ENCODE measurements around the gene PDIA2.

The PDIA2 gene

DNA sequence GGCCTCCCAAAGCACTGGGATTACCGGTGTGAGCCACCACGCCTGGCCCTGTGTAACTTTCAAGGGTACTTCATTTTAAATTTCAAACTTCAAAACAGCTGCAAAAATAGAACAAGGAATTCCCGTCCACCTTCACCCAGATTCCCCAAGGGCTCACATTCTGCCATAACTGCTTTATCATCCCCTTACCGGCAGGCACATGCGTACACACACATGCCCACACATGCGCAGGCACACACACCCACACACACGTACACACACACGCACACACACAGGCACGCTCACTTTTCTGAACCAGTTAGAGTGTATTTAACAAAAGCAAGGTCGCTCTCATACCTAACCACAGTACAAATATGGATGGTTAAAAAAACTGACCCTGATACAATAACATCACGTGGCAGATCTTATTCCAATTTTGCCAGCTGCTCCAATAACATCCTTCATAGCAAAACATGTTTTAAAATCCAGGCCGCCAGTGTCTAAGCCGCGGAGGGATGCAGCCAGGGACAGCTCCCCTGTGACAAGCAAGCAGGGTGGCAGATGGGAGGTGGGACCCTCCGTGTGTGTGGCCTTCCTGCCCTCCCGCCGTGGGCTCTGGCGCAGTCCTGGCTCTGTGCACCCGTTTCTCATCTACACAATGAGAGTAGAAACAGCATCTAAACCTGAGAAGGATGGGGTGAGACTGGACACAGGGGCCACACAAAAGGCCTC lies 23.1 kb downstream of the PDIA2 start:
- no peaks in the 10 kb centered on the region for H3K79me2 ChIP-seq (ENCODE audit: control insufficient read depth, insufficient read depth, low read length)
- no peak overlapping the region for H2AK5ac ChIP-seq (ENCODE audit: low read length)
- no peak overlapping the region for H4K5ac ChIP-seq (ENCODE audit: low read length)
- peaks cover 5% of the 10 kb centered on the region for H3K79me1 ChIP-seq (ENCODE audit: low read length)
- no peaks in the 10 kb centered on the region for H3K4me1 ChIP-seq (ENCODE audit: control insufficient read depth, low read depth, low read length)
- H2BK15ac ChIP-seq (replicated peaks; ENCODE audit: low read depth): no peak overlapping the region
- DNase-seq: no peak
- H3K36me3 ChIP-seq (ENCODE audit: control insufficient read depth, insufficient read depth, low read length): peaks cover 2% of the 10 kb centered on the region
- no peaks in the 10 kb centered on the region for H3K27me3 ChIP-seq (ENCODE audit: insufficient read depth, low read length, poor library complexity)
- no peak overlapping the region for H3K56ac ChIP-seq (ENCODE audit: low read length)
- H3K4me3 ChIP-seq (ENCODE audit: low read length): no peak overlapping the region
- no CpG with 5 or more reads among the region's 19 CpGs for WGBS (ENCODE audit: extremely low coverage, insufficient coverage, low lambda C conversion rate)
- no peak overlapping the region for H3K27ac ChIP-seq (ENCODE audit: low read depth, low read length)
- no peak overlapping the region for H3K9ac ChIP-seq (ENCODE audit: low read length)
- H3K4ac ChIP-seq (ENCODE audit: low read depth, low read length): no peak overlapping the region
- H3K23ac ChIP-seq (ENCODE audit: low read length): no peak overlapping the region
- no peak overlapping the region for H3K4me2 ChIP-seq (ENCODE audit: low read length)
- H4K8ac ChIP-seq (ENCODE audit: low read depth, low read length): no peak overlapping the region
- no peak overlapping the region for H2BK120ac ChIP-seq (ENCODE audit: low read depth, low read length)
- H3K18ac ChIP-seq (ENCODE audit: low read length): no peak overlapping the region
- no peak overlapping the region for H2BK5ac ChIP-seq (ENCODE audit: low read length)

GRCh38 chr16:306911-307370 lies 24.0 kb downstream of the PDIA2 start:
- Histone ChIP-seq H2AK5ac (ENCODE audit: low read length) (no peak overlapping the region), H3K36me3 (ENCODE audit: control insufficient read depth, insufficient read depth, low read length) (peaks cover 2% of the 10 kb centered on the region), H3K9ac (ENCODE audit: low read length) (no peak overlapping the region), H3K18ac (ENCODE audit: low read length) (no peak overlapping the region), H3K23ac (ENCODE audit: low read length) (no peak overlapping the region), H4K8ac (ENCODE audit: low read depth, low read length) (no peak overlapping the region), H3K4me2 (ENCODE audit: low read length) (no peak overlapping the region), H3K4me3 (ENCODE audit: low read length) (no peak overlapping the region), H3K79me1 (ENCODE audit: low read length) (peaks cover 5% of the 10 kb centered on the region), H3K4ac (ENCODE audit: low read depth, low read length) (no peak overlapping the region), H2BK120ac (ENCODE audit: low read depth, low read length) (no peak overlapping the region), H3K27ac (ENCODE audit: low read depth, low read length) (no peak overlapping the region), H2BK5ac (ENCODE audit: low read length) (no peak overlapping the region), H3K79me2 (ENCODE audit: control insufficient read depth, insufficient read depth, low read length) (no peaks in the 10 kb centered on the region), H2BK15ac (replicated peaks; ENCODE audit: low read depth) (no peak overlapping the region), H3K4me1 (ENCODE audit: control insufficient read depth, low read depth, low read length) (no peaks in the 10 kb centered on the region), H3K56ac (ENCODE audit: low read length) (no peak overlapping the region), H3K27me3 (ENCODE audit: insufficient read depth, low read length, poor library complexity) (no peaks in the 10 kb centered on the region), H4K5ac (ENCODE audit: low read length) (no peak overlapping the region)
- DNase-seq: no peak
- no CpG with 5 or more reads among the region's 17 CpGs for WGBS (ENCODE audit: extremely low coverage, insufficient coverage, low lambda C conversion rate)

DNA sequence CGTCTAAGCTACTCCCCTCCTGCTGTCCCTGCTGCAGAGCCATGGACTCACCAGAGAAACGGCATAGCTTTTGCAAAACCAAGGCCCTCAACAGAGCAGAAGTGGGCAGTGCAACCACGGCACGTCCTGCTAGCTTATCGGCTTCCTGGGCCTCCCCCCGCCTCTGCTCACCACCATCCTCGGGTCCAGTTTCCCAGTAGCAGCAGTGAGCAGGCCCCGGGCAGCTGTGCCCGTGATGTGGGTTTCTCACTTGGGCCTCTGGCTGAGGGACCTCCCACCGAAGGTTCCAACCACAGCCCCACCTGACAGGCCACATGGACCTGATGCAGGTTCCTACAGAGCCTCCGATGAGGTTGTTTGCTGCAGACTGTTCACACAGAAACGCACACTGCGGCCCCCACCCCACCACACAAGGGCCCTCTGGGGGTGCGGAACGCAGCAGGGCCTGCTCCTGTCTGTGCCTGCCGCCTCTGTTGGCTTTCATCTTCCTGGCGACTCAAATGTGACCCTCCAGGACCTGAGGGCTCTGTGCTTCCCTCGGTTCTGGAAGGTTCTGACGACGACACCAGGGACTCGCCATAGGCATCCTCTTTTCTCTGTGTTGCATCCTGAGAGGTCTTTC lies 24.8 kb downstream of the PDIA2 start:
- H3K9ac ChIP-seq (ENCODE audit: low read length): no peak overlapping the region
- H3K56ac ChIP-seq (ENCODE audit: low read length): no peak overlapping the region
- no peak overlapping the region for H3K23ac ChIP-seq (ENCODE audit: low read length)
- H3K36me3 ChIP-seq (ENCODE audit: control insufficient read depth, insufficient read depth, low read length): peaks cover 2% of the 10 kb centered on the region
- no peak overlapping the region for H4K8ac ChIP-seq (ENCODE audit: low read depth, low read length)
- H2AK5ac ChIP-seq (ENCODE audit: low read length): no peak overlapping the region
- peaks cover 7% of the 10 kb centered on the region for H3K79me1 ChIP-seq (ENCODE audit: low read length)
- no peak overlapping the region for H3K18ac ChIP-seq (ENCODE audit: low read length)
- no peak for DNase-seq
- no peak overlapping the region for H2BK5ac ChIP-seq (ENCODE audit: low read length)
- no peaks in the 10 kb centered on the region for H3K27me3 ChIP-seq (ENCODE audit: insufficient read depth, low read length, poor library complexity)
- H2BK120ac ChIP-seq (ENCODE audit: low read depth, low read length): no peak overlapping the region
- no peak overlapping the region for H3K27ac ChIP-seq (ENCODE audit: low read depth, low read length)
- no peak overlapping the region for H4K5ac ChIP-seq (ENCODE audit: low read length)
- H2BK15ac ChIP-seq (replicated peaks; ENCODE audit: low read depth): no peak overlapping the region
- no peak overlapping the region for H3K4ac ChIP-seq (ENCODE audit: low read depth, low read length)
- no peak overlapping the region for H3K4me3 ChIP-seq (ENCODE audit: low read length)
- WGBS (ENCODE audit: extremely low coverage, insufficient coverage, low lambda C conversion rate): no CpG with 5 or more reads among the region's 21 CpGs
- H3K4me1 ChIP-seq (ENCODE audit: control insufficient read depth, low read depth, low read length): no peaks in the 10 kb centered on the region
- no peaks in the 10 kb centered on the region for H3K79me2 ChIP-seq (ENCODE audit: control insufficient read depth, insufficient read depth, low read length)
- H3K4me2 ChIP-seq (ENCODE audit: low read length): no peak overlapping the region

GRCh38 chr16:309476-309875 lies 26.5 kb downstream of the PDIA2 start:
- Histone ChIP-seq H3K9ac (ENCODE audit: low read length) (no peak overlapping the region), H3K79me1 (ENCODE audit: low read length) (peaks cover 13% of the 10 kb centered on the region)

DNA sequence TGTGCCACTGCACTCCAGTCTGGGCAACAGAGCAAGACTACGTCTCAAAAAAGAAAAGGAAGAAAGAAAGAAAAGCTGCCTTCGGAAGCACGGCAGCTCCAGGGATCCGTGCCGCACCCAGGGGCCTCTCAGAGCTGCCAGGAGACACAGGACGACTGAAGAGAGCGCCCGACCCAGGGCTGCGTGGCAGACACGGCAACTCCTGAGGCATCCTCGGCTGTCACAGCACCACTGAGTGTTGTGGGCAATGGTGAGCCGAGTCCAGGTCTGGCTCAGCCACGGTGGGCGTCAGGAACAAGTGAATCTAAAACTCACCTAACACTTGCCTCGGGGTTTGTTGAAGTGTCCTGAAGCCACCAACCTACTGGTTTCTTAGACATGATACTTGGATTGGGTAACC lies 28.8 kb downstream of the PDIA2 start:
- no CpG with 5 or more reads among the region's 15 CpGs for WGBS (ENCODE audit: extremely low coverage, insufficient coverage, low lambda C conversion rate)
- no peak for DNase-seq
- Histone ChIP-seq H2AK5ac (ENCODE audit: low read length) (no peak overlapping the region), H2BK5ac (ENCODE audit: low read length) (no peak overlapping the region), H3K4ac (ENCODE audit: low read depth, low read length) (no peak overlapping the region), H3K18ac (ENCODE audit: low read length) (no peak overlapping the region), H3K79me2 (ENCODE audit: control insufficient read depth, insufficient read depth, low read length) (peaks cover 8% of the 10 kb centered on the region), H3K9ac (ENCODE audit: low read length) (no peak overlapping the region), H3K4me1 (ENCODE audit: control insufficient read depth, low read depth, low read length) (no peaks in the 10 kb centered on the region), H2BK120ac (ENCODE audit: low read depth, low read length) (no peak overlapping the region), H3K23ac (ENCODE audit: low read length) (no peak overlapping the region), H3K4me3 (ENCODE audit: low read length) (no peak overlapping the region), H3K79me1 (ENCODE audit: low read length) (peaks cover 15% of the 10 kb centered on the region), H3K36me3 (ENCODE audit: control insufficient read depth, insufficient read depth, low read length) (peaks cover 5% of the 10 kb centered on the region), H4K8ac (ENCODE audit: low read depth, low read length) (no peak overlapping the region), H2BK15ac (replicated peaks; ENCODE audit: low read depth) (no peak overlapping the region), H3K27ac (ENCODE audit: low read depth, low read length) (no peak overlapping the region), H3K27me3 (ENCODE audit: insufficient read depth, low read length, poor library complexity) (no peaks in the 10 kb centered on the region), H3K4me2 (ENCODE audit: low read length) (no peak overlapping the region), H3K56ac (ENCODE audit: low read length) (no peak overlapping the region), H4K5ac (ENCODE audit: low read length) (no peak overlapping the region)

More at GRCh38 chr16:309476-309875, 26.5 kb downstream of the PDIA2 start:
- Histone ChIP-seq H2BK15ac (replicated peaks; ENCODE audit: low read depth) (no peak overlapping the region), H2BK120ac (ENCODE audit: low read depth, low read length) (no peak overlapping the region), H3K4me1 (ENCODE audit: control insufficient read depth, low read depth, low read length) (no peaks in the 10 kb centered on the region), H4K5ac (ENCODE audit: low read length) (no peak overlapping the region), H3K4ac (ENCODE audit: low read depth, low read length) (no peak overlapping the region), H3K36me3 (ENCODE audit: control insufficient read depth, insufficient read depth, low read length) (peaks cover 4% of the 10 kb centered on the region), H3K23ac (ENCODE audit: low read length) (no peak overlapping the region), H3K4me2 (ENCODE audit: low read length) (no peak overlapping the region), H4K8ac (ENCODE audit: low read depth, low read length) (no peak overlapping the region), H3K27ac (ENCODE audit: low read depth, low read length) (no peak overlapping the region), H3K27me3 (ENCODE audit: insufficient read depth, low read length, poor library complexity) (no peaks in the 10 kb centered on the region), H3K18ac (ENCODE audit: low read length) (no peak overlapping the region), H3K4me3 (ENCODE audit: low read length) (no peak overlapping the region), H2BK5ac (ENCODE audit: low read length) (no peak overlapping the region), H2AK5ac (ENCODE audit: low read length) (no peak overlapping the region), H3K56ac (ENCODE audit: low read length) (no peak overlapping the region), H3K79me2 (ENCODE audit: control insufficient read depth, insufficient read depth, low read length) (peaks cover 3% of the 10 kb centered on the region)
- no CpG with 5 or more reads among the region's 7 CpGs for WGBS (ENCODE audit: extremely low coverage, insufficient coverage, low lambda C conversion rate)
- DNase-seq: peak; percentile 53
